GM21526 (cell line): ENCODE data around the gene GRIN1.
A peak's percentile ranks its signal among the peaks of the same experiment; 100 is the strongest.
"Not testable (repeated sequence)": the region's sequence is repeated elsewhere in the genome, so short reads cannot be mapped to it uniquely, and the experiment has no call there.

Experiments used
- ATAC-seq: cut with Tn5 transposase; IDR thresholded peaks from one replicate; pipeline ENCODE4 v1.9.1; 2021; ENCODE audit warnings: moderate library complexity; ENCODE audit not compliant: unreplicated experiment, low FRiP score

The GRIN1 gene

GRCh38 chr9:137110911-137111787 is 27.8 kb upstream of the GRIN1 start:
- no peak for ATAC-seq

DNA sequence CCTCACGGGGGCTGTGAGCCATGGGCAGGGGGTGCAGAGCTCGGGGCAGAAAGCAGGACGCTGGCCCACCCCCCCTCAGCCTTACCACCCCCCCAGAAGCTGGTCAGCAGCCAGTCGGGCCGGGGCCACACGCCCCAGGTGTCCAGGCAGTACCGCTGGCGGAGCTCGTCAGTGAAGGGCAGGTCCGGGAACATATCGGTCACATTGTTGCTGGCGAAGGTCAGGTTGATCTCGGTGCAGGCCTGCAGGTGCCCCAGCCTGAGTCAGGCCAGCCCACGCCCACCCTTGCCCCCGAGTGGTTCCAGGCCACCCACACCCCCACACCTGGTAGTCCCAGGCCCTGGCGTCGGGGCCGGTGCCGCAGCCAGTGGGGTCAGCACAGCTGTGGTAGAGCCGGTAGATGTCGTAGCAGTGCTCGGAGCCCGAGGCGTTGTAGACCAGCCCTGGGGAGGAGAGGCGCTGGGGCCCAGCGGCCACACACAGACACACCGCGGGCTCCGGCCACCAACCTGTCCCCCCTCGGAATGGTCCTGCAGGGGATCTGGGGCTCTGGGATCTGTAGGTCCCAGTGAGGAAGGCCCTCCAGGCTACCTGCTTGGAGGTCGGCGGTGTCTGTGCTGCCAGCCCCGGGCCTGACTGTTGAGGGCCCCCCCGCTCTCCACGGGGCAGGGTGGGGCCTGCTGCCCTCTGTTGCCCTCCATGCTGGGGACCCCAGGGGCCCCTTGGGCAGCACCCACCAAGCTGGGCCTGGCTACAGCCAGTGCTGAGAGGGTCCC is 27.0 kb upstream of the GRIN1 start:
- ATAC-seq = no peak

- ATAC-seq = no peak
Observed at GRCh38 chr9:137112564-137113384, 26.2 kb upstream of the GRIN1 start.

DNA sequence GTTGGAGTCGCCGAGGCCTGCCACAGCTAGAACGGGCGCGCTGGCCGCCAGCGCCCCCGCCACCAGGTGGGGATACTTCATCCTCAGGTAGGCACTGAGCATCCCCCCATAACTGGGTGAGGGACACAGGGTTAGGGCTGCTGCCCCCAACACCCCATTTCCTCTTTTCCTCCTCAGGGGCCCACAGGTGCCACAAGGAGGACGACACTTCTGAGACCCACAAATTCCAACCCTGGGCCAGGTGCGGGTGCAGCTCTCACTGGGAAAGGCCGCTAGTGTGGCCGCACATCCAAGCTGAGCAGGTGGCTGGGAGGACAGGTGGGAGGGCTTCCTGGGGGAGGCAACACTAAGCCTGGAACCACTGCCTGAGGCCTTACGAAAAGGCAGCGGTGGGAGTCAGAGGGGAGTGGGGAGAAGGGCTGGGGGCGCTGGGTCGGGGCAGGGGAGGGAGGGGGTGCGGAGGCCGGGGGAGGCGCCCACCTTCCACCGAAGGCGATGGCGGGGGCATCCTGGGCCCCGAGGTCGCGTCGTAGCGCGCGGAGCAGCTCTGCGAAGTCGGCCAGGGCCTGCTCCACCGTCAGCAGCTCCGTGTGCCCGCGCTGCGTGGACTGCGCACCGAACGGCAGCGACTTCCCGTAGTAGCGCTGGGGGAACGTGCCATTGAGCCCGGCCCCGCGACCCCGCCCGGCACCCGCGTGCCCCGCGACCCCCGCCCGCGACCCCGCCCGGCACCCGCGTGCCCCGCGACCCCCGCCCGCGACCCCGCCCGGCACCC is 25.4 kb upstream of the GRIN1 start:
- ATAC-seq = no peak

- no peak for ATAC-seq
Observed at GRCh38 chr9:137114220-137114612, 24.7 kb upstream of the GRIN1 start.

DNA sequence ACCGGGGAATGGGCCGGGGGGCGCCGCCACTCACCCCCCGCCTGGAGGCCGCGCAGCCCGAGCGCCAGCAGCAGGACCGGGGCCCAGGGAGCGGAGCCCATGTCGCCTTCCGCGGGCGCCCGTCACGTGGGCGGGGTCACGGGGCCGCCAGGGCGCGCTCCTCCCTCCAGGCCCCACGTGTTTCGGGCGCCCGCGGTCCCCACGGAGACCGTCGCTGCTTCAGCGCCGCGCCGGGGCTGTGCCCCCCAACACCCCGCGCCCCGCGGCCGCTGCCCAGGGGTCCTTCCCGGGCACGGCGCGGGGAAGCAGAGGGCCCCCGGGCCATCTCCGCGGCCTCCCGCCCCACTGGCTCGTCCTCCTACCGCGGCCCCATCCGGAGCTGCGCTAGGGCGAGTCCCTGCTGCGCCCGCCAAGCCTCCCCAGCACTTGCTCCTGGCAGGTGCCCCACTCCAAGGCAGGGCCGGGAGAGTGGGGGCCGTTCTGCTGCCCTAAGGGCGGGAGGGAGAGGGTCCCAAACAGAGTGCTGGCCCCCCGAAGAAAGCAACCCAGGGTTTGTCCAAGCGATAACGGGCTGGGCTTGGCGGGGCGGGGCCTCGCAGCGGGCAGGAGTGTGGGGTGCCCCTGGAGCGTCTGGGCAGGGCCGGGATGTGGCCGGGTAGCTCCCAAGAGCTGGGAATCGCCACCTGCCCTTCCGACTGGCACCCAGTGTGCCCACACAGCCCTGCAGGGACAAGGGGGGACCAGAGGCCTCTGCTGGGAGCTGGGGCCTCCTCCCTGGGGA is 24.2 kb upstream of the GRIN1 start, which contains the start of gene DPP7:
DPP7 (minus strand) TSS at position 121 of the 781 bp plus-strand sequence; CDS start at position 101, 20 bp downstream.
- peak; percentile 47 for ATAC-seq

DNA sequence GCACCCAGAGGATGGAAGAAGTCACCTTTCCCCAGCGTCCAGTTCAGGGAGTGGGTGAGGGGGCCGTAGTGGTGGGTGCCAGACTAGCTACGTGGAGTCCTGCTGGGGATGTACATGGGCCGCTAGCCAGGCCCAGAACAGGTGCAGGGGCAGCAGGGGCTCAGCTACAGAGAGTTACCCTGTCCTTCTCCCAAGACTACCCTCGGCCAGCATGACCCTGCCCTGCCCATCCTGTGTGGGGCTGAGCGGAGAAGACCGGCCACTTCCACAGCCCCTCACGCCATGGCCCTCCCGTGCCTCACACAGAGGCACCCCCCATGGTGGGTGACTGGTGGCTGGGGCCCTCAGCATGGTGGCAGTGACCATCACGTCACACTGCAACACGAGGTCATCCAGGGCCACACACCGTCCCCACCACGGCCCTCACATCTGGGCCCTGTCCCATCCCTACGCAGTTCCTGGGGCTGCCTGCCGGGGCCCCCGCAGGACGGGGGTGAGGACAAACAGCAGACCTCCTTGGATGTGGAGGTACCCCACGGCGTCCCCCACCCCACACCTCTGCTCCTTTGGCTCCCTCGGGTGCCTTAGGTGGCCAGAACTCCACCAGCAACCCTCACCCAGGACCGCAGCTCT is 23.4 kb upstream of the GRIN1 start:
- no peak for ATAC-seq

DNA sequence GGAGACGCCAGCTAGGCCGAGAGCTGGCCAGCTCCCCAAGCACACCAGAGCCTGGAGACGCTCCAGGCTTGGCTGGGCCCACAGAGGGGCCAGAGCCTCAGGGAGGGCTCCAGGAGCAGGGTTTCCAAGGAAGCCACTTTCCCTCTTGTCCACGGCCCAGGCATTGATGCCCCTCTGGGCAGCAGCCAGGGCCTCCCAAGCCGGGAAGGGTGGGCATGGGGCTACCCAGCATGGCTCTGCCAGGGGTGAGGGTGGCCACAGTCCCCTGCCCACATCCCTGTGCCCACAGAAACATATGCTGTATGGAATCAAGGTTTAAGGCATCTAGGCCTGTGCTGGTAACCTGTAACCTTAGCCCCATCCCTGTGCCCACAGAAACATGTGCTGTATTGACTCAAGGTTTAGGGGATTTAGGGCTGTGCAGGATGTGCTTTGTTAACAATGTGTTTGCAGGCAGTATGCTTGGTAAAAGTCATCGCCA is 22.9 kb upstream of the GRIN1 start:
- no peak for ATAC-seq

- no peak for ATAC-seq
Observed at GRCh38 chr9:137116728-137117127, 22.2 kb upstream of the GRIN1 start.

DNA sequence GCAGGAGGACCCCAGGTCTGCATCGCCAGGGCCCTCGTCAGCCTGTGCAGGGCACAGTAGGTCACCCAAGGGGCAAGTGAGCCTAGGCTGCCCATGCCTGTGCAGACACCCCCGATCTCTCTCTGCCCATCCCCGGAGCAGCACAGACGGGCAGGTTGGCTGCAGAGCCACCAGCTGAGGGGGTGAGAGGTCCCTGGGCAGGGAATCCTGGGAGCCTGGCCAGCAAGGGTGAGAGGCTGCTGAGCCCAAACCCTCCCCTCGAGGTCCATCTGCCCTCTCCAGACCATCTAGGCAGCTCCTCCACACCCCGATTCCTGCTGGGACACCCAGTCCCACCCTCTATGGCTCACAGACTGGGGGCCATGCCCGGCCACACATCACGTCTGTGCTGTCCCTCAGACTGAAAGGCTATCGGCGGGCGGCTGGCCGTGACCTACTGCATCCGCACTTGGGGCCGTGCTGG is 21.7 kb upstream of the GRIN1 start:
- no peak for ATAC-seq

GRCh38 chr9:137118092-137118603 is 20.8 kb upstream of the GRIN1 start:
- ATAC-seq = not testable (repeated sequence)

DNA sequence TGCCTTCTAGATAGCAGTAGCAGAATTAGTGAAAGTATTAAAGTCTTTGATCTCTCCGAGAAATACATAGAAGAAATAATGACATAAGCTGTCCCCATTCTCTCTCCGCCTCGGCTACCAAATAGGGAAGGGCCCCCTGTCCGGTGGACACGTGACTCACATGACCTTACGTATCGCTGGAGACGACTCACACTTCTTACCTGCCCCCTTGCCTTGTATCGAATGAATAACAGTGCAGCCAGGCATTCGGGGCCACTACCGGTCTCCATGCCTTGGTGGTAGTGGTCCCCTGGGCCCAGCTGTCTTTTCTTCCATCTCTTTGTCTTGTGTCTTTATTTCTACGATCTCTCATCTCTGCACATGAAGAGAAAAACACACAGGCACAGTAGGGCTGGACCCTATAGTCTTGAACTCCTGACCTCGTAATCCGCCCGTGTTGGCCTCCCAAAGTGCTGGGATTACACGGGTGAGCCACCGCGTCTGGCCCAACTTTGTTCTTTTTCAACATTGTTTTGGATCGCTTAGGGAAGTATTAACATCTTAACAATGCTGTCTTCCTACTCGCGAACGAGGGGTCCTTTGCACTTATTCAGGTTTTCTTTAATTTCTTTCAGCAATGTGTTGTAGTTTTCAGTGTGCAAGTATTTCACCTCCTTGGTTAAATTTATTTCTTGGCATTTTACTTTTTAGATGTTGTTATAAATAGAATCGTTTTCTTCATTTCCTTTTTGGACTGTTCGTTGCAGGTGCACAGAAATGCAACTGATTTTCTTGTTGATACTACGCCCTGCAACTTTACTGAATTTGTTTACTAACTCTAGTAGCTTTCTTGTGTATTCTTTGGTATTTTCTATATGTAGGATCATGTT is 16.8 kb upstream of the GRIN1 start:
- not testable (repeated sequence) for ATAC-seq

DNA sequence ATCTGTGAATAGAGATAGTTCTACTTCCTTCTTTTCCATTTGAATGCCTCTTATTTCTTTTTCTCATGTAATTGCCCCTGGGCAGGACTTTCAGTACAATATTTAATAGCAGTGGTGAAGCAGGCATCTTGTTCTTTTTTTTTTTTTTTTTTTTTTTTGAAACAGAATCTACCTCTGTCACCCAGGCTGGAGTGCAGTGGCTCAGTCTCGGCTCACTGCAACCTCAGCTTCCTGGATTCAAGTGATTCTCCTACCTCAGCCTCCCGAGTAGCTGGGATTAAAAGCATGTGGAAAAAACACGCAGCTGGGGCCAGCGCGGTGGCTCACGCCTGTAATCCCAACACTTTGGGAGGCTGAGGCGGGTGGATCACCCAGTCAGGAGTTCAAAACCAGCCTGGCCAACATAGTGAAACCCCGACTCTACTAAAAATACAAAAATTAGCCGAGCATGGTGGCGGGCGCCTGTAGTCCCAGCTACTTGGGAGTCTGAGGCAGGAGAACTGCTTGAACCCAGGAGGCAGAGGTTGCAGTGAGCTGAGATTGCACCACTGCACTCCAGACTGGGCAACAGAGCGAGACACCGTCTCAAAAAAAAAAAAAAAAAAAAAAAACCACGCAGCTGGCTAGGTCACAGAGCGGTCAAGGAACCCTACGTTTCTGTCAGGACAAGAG is 16.0 kb upstream of the GRIN1 start:
- not testable (repeated sequence) for ATAC-seq

DNA sequence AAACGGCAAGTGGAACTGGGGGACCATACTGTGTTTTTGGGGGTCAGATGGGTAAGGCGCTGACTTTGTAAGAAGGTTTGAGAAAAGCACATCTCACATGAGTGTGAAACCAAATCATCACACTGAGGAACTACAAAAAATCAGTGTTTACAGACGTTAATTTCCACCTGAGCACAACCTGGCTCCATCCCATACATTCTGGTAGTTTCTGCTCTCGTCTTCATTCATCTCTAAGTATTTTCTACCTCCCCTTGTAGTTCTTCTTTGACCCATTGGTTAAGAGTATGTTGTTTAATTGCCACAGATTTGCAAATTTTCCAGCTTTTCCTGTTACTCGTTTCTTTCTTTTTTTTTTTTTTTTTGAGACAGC is 15.5 kb upstream of the GRIN1 start:
- ATAC-seq = no peak

- not testable (repeated sequence) for ATAC-seq
Observed at GRCh38 chr9:137123952-137124462, 14.9 kb upstream of the GRIN1 start.

GRCh38 chr9:137126786-137127185 is 12.2 kb upstream of the GRIN1 start:
- no peak for ATAC-seq
